KOPT-K1 (cell line): Measurements from ENCODE around the gene NFKBIB.

Experiments
- H3K27ac ChIP-seq: fragments of 200-600 bp; sonication (generic); 2 replicates; pipeline ENCODE4 v1.5.1; 2016; ENCODE audit warnings: antibody characterized with exemption, mild to moderate bottlenecking, low read depth, low read length; ENCODE audit not compliant: poor library complexity, severe bottlenecking
- H3K36me3 ChIP-seq: fragments of 200-600 bp; sonication (generic); 2 replicates; pipeline ENCODE4 v1.5.1; 2017; ENCODE audit warnings: antibody characterized with exemption, mild to moderate bottlenecking, low read length, moderate library complexity; ENCODE audit not compliant: insufficient read depth
- H3K9me3 ChIP-seq: fragments of 200-600 bp; sonication (generic); 2 replicates; pipeline ENCODE4 v1.5.1; 2017; ENCODE audit warnings: antibody characterized with exemption, low read length, mild to moderate bottlenecking; ENCODE audit not compliant: insufficient read depth, poor library complexity, severe bottlenecking

Gene NFKBIB

GRCh38 chr19:38908911-38909310 lies 9.1 kb downstream of the NFKBIB start:
- H3K27ac ChIP-seq: no peak overlapping the region
- H3K36me3 ChIP-seq: peaks cover 48% of the 10 kb centered on the region
- H3K9me3 ChIP-seq: no peaks in the 10 kb centered on the region

GRCh38 chr19:38910488-38910887 lies 10.7 kb downstream of the NFKBIB start:
- no peak overlapping the region for H3K27ac ChIP-seq
- peaks cover 34% of the 10 kb centered on the region for H3K36me3 ChIP-seq
- H3K9me3 ChIP-seq: no peaks in the 10 kb centered on the region

GRCh38 chr19:38911388-38912001 lies 11.7 kb downstream of the NFKBIB start:
- no peaks in the 10 kb centered on the region for H3K9me3 ChIP-seq
- H3K27ac ChIP-seq: no peak overlapping the region

GRCh38 chr19:38912600-38913514 lies 13.1 kb downstream of the NFKBIB start:
- no peak overlapping the region for H3K27ac ChIP-seq

More at GRCh38 chr19:38911388-38912001, 11.7 kb downstream of the NFKBIB start:
- peaks cover 27% of the 10 kb centered on the region for H3K36me3 ChIP-seq

GRCh38 chr19:38913958-38914357 lies 14.2 kb downstream of the NFKBIB start:
- H3K36me3 ChIP-seq: peaks cover 8% of the 10 kb centered on the region; the same call in 1 of the 2 replicates
- H3K27ac ChIP-seq: no peak overlapping the region
- no peaks in the 10 kb centered on the region for H3K9me3 ChIP-seq

More at GRCh38 chr19:38912600-38913514, 13.1 kb downstream of the NFKBIB start:
- H3K36me3 ChIP-seq: peaks cover 18% of the 10 kb centered on the region
- H3K9me3 ChIP-seq: no peaks in the 10 kb centered on the region

GRCh38 chr19:38915329-38916321 lies 15.9 kb downstream of the NFKBIB start:
- peaks cover 9% of the 10 kb centered on the region; the same call in 1 of the 2 replicates for H3K36me3 ChIP-seq
- no peaks in the 10 kb centered on the region for H3K9me3 ChIP-seq
- no peak overlapping the region for H3K27ac ChIP-seq

- H3K36me3 ChIP-seq: peaks cover 22% of the 10 kb centered on the region; the same call in 1 of the 2 replicates
- no peaks in the 10 kb centered on the region for H3K9me3 ChIP-seq
- no peak overlapping the region for H3K27ac ChIP-seq
Measured at GRCh38 chr19:38917516-38917915, 17.7 kb downstream of the NFKBIB start.

- no peaks in the 10 kb centered on the region for H3K9me3 ChIP-seq
- H3K27ac ChIP-seq: no peak overlapping the region
- H3K36me3 ChIP-seq: peaks cover 23% of the 10 kb centered on the region; the same call in 1 of the 2 replicates
Measured at GRCh38 chr19:38917921-38918491, 18.2 kb downstream of the NFKBIB start.

- Histone ChIP-seq H3K36me3 (peaks cover 23% of the 10 kb centered on the region; the same call in 1 of the 2 replicates), H3K9me3 (no peaks in the 10 kb centered on the region), H3K27ac (no peak overlapping the region)
Measured at GRCh38 chr19:38918526-38918925, 18.8 kb downstream of the NFKBIB start.

- H3K9me3 ChIP-seq: no peaks in the 10 kb centered on the region
- peaks cover 35% of the 10 kb centered on the region for H3K36me3 ChIP-seq
- H3K27ac ChIP-seq: no peak overlapping the region
Measured at GRCh38 chr19:38919837-38920601, 20.2 kb downstream of the NFKBIB start.

GRCh38 chr19:38920602-38921419 lies 21.0 kb downstream of the NFKBIB start:
- Histone ChIP-seq H3K9me3 (no peaks in the 10 kb centered on the region), H3K36me3 (peaks cover 43% of the 10 kb centered on the region), H3K27ac (no peak overlapping the region)

- no peaks in the 10 kb centered on the region for H3K9me3 ChIP-seq
- H3K36me3 ChIP-seq: peaks cover 48% of the 10 kb centered on the region
- no peak overlapping the region for H3K27ac ChIP-seq
Measured at GRCh38 chr19:38921420-38922274, 21.9 kb downstream of the NFKBIB start.
